K562 (cell line): Measurements from ENCODE around the gene PARP9. TPM values are rescaled to one million over a fixed set of nuclear protein-coding genes. Genes with fewer than 3 reads are reported as not detected.

Source experiments
- AFF4 ChIP-seq: sonication (generic); formaldehyde crosslinking; IDR thresholded peaks from 2 replicates; pipeline ENCODE4 v1.8.0; 2023; ENCODE audit warnings: mild to moderate bottlenecking, missing genetic modification reagents
- RBBP5 ChIP-seq: fragments of 200-600 bp; sonication (generic); IDR thresholded peaks from 2 replicates; pipeline ENCODE4 v1.6.1; 2012; ENCODE audit warnings: borderline replicate concordance, mild to moderate bottlenecking, low read length, control low read depth, inconsistent platforms; ENCODE audit not compliant: insufficient read depth, poor library complexity, severe bottlenecking
- RFX1 ChIP-seq: fragments of 450-650 bp; IDR thresholded peaks from 2 replicates; pipeline ENCODE4 v1.6.1; 2016; ENCODE audit warnings: mild to moderate bottlenecking, moderate library complexity
- TAL1 ChIP-seq: fragments of 450-650 bp; IDR thresholded peaks from 2 replicates; pipeline ENCODE4 v1.6.1; 2016; ENCODE audit warnings: mild to moderate bottlenecking
- ZNF121 ChIP-seq: sonication (generic); formaldehyde crosslinking; conservative IDR thresholded peaks from 2 replicates; pipeline ENCODE4 v1.8.0; 2022; ENCODE audit warnings: missing genetic modification reagents
- polyA plus RNA-seq, 8 experiments: library from polyadenylated mRNA; depleted of rRNA in 4 of 8; stranded (reverse) in 5 of 8; unstranded in 3 of 8; fragments of >200 nt; fragmentation: Nextera tagmentation in 2 of 8; fragmentation: Illumina TruSeq in 1 of 8; extraction: Ambion mirVana in 2 of 8; extraction: Trizol in 1 of 8; gene quantifications; 2 replicates each; pipeline versions ENCODE4 v1.2.1 to v1.2.3, GENCODE V29; 2011 to 2014; ENCODE audit warnings: inconsistent platforms in 1 of 8, missing spikeins in 1 of 8
- total RNA-seq, 7 experiments: library from RNA; depleted of rRNA in 6 of 7; stranded (reverse); fragments of >200 nt in 6 of 7; fragmentation: Illumina TruSeq in 2 of 7; extraction: Trizol in 2 of 7; gene quantifications; 2 replicates each; pipeline versions ENCODE4 v1.2.1 to v1.2.3, GENCODE V29; 2011 to 2021; ENCODE audit warnings: low replicate concordance in 1 of 7
- TF ChIP-seq, protein P1 (sequence below): IDR thresholded peaks from 2 replicates; pipeline ENCODE4 v1.6.1; 2016; ENCODE audit warnings: missing genetic modification characterization, missing compliant biosample characterization

PARP9 gene
- total and polyA plus RNA-seq, 9 of the 15 experiments (the other 6 are each of a cell fraction or from before 2014, with no cell fraction given): 2.1 to 4.8 (median 3.4) TPM

DNA sequence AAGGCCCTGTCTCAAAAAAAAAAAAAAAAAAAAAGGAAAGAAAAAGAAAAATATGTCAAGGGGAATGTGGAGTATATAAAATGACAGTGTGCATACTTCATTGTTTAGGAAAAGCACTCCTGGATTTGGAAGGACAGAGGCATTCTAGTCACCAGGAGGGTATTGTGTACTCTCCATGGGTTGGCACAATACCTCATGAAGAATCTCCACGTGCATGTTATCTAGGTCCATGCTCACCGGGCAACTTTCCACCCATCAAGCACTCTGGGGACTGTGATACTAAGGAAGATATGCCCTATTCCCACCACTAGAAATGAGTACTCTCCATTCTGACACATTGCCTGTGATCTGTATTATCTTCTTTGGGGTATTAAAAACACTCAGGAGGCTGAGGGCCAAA is 33.9 kb downstream of the PARP9 start (continued):
- TF ChIP-seq RFX1 (no peak), RBBP5 (no peak), ZNF121 (CRISPR knock-in tag) (no peak), TAL1 (no peak), AFF4 (CRISPR knock-in tag) (no peak)
- TF ChIP-seq, protein P1, sequence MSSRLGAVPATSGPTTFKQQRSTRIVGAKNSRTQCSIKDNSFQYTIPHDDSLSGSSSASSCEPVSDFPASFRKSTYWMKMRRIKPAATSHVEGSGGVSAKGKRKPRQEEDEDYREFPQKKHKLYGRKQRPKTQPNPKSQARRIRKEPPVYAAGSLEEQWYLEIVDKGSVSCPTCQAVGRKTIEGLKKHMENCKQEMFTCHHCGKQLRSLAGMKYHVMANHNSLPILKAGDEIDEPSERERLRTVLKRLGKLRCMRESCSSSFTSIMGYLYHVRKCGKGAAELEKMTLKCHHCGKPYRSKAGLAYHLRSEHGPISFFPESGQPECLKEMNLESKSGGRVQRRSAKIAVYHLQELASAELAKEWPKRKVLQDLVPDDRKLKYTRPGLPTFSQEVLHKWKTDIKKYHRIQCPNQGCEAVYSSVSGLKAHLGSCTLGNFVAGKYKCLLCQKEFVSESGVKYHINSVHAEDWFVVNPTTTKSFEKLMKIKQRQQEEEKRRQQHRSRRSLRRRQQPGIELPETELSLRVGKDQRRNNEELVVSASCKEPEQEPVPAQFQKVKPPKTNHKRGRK (tag): no peak
- TF ChIP-seq, all 486 proteins: peak for 0
